Brain pericyte (primary cell): ENCODE measurements around the gene IL10.

ENCODE experiments used
- DNase-seq: peaks from one replicate; pipeline ENCODE4 v3.0.0-alpha.2; 2012; ENCODE audit warnings: low read depth, low spot score

IL10 gene

DNA sequence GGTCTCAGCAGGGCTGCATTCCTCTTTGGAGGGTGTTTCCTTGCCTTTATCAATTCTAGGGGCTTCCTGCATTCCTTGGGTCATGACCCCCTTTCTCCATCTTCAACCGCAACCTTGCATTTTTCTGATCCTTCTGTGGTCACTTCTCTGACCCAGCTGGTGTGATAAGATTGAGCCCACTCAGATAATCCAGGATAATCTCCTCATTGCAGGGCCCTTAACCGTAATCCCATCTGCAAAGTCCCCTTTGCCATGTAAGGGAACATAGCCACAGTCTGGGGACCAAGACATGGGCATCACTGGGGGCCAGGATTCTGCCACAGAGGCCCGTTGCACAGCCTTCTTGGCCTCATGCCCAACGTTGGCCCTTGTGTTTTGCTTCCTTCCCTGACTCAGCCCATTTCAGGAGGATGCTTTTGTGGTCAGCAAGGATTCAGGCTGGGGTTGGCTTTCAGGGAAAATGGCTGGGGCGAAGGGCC is 36.7 kb downstream of the IL10 start:
- DNase-seq = no peak

DNA sequence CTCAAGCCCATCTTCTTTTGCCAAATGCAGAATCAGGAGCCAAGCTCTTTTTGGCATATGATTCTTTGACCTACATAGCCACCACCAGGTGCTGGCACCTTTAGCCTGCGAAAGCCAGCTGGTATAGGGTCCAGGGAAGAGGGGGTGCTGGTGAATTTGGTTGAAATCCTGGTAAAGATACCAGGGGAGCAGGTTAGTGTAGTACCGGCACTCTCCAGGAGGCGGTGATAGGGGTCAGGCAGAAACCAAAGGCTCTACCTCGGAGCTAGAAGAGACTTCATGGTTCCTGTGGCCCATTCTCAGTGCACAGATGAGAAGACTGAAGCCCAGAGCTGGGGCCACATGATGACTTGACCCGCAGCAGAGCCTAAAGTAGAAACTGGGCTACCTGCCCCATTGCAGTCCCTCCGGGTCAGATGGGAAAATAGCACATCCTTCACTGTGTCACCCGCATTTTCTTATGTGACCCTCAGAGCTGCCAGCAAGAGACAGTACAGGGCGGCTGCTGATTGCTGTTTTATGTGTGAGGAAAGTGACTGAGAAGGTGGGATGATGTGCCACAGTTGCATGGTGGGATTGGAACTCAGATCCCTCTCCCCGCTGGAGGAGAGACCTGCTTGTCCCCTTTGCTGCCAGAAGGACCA is 37.7 kb downstream of the IL10 start:
- no peak for DNase-seq

DNA sequence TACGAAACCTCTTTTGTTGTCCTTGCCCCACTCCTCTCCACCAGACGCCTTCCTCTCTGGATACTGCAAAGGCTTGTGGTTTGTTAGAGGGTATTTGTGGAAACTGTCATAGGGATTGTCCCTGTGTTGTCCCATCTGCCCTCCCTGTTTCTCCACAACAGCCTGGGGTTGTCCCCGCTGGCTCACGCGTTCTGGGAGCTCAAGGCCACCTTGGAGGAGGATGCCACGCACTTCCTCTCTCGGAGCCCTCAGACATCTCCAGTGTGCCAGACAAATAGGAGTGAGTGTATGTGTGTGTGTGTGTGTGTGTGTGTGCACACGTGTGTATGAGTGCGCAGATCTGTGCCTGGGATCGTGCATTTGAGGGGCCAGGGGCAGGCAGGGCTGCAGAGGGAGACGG is 39.3 kb downstream of the IL10 start:
- DNase-seq = no peak

DNA sequence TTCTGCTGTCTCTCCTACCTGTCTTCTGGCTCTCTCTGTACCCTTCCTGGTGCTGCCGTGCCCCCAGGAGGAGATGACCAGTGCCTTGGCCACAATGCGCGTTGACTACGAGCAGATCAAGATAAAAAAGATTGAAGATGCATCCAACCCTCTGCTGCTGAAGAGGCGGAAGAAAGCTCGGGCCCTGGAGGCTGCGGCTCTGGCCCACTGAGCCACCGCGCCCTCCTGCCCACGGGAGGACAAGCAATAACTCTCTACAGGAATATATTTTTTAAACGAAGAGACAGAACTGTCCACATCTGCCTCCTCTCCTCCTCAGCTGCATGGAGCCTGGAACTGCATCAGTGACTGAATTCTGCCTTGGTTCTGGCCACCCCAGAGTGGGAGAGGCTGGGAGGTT is 39.8 kb downstream of the IL10 start:
- DNase-seq = no peak

DNA sequence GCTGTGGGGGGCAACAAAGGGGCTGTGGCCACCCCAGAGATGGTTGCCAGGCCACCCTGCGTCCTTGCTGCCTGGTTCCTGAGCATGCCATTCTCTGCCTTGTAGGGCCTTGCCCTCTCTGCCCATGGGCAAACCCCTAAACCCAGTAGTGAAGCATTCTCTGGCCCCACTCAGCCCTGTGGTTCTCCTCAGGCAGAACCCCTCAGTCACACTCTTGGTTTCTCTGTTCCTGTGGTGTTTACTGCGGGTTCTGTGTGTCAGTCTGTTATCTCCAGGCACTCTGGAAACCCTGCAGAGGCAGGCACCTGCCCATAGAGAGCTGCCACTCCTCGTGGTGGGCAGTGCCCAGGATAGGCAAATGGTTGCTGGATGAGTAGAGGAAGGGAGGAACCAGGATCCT is 42.8 kb downstream of the IL10 start:
- DNase-seq = no peak

DNA sequence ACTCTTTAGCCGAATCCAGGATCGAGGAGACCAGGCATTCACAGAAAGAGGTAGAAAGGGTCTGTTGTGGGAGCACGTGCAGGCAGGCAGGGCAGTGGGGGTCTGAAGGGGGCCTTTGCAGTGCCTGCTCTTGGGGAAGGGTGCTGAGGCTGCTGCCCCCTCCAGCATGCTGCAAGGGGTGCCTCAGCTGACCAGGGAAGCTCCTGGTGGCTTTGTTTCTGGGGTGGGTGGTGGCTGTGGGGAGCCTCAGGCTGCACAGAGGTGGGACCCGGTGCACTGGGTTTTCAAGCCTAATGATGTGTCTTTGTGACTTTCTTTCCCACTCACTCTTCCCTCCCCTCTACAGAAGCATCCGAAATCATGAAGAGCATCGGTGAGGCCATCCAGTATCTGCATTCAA is 43.2 kb downstream of the IL10 start:
- no peak for DNase-seq

DNA sequence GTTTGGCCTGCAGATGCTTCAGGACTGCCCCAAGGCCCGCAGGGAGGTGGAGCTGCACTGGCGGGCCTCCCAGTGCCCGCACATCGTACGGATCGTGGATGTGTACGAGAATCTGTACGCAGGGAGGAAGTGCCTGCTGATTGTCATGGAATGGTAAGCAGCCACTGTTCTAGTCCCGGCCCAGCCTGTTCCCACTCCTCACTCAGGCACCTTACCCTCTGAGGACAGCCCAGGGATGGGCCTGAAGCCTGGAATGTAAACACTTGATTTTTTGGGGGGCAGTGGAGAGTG is 43.7 kb downstream of the IL10 start:
- DNase-seq = no peak

DNA sequence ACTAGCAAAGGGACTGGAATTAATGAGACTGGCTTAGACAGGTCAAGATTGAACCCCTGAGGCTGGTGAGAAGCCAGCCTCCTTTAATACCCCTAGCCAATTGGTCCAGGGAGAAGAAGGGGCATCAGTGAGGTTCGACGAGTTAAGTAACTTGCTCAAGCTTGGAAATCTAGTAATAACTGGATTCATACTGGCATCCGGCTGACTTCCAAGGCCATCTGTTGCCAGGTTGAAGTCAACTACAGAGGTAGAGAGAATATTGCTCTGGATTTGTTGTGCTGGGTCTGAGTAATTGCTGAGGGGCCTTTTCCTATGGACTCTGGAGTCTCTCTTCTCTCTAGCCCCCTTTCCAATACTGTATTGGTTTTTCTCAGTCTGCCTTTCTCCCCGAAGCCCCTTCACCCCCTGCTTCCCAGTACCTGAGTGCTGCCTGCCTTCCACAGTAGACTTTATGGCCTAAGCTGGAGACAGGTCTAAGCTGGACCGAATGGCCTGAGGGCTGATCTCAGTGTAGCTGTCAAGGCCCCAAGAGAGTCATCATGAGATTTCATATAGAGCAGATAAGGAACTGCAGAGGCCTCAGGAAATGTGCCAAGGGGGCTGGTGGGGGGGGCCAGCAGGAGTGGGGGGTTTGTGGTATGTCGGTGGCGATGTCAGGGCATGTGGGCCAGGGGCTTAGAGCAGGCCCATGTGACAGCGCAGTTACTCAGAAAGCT is 44.2 kb downstream of the IL10 start:
- no peak for DNase-seq

DNA sequence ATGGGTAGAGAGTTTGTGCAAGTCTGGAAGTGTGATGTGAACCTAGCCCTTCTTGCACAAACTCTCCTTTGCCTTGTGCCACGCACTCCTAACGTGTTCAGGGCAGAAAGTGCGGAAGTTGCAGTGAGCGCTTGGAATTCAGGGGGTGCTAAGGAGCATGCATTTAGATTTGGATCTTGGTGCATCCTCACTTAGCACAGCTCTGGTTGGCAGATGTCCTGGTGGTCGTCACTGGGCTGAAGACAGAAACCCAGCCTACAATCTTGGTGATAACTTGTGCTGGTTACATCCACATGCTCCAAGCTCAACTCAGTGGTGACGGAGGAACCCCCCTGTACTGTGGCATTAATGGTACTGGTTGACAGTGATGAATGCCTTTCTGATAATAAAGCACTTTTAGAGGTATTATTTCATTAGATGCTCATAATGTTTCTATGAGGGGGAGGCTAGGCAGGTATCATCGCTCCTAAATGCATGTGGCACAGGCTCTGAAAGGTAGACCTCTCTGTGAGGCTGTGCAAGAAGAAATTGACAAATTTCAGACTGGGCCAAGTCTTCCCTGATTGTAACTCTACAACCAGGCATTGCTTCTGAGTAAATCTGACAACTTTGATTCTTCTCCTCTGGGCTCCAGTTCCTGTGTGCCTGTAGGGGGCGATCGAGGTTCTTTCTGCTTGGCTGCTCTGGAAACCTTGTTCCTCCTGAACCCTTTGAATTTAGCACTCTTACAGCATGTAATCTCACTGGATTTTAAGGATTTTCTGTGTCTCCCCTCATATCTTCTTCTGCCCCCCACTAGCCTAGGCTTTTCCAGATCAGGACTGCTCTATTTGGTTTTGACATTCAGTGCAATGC is 47.0 kb downstream of the IL10 start:
- no peak for DNase-seq

DNA sequence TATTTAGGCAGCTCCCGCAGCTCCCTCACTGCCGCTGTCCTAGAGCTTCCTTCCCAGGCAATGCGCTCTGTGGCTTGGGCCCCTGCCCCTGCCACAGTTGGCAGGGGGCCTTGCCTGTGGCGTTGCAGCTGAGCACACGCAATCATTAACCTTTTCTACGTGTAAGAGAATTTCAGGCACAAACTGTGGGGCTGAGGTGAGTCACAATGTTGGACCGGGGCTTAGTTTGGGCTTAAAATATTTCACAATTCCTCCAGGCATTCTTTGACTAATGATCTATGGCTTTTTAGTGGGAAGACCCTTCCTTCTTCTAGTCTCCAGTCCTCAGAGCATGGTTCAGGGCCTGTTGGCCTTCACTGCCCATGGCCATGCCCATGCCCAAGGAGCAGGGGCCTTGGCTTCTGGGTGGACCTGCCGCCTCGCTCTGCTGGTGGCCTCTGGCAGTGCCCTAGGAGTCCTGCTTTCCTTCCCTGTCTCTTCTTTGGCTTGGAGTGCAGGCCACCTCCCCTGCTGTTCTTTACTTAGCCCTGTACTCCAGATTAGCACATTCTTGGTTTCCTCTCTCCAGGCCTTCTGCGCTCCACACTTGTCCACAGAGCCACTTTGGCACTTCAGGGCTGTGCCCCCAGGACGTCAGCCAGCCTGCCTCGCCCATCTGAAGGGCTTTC is 48.4 kb downstream of the IL10 start:
- DNase-seq = no peak

DNA sequence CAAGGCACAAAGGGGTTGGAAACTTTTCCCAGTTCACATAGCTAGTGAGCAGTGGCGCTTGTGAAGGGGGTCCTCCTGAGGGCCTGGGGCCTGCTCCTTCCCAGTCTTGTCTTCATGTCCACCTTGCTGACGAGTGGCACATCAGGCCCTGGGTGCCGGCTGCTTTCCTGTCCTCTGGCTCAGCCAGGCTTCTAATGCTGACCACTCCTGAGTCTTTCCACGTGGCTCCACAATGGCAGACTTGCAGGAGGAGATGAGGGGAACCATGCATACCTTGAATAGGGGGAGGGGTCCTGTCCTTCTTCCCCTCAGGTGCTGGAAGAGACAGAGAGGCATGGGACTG is 48.9 kb downstream of the IL10 start:
- DNase-seq = no peak

DNA sequence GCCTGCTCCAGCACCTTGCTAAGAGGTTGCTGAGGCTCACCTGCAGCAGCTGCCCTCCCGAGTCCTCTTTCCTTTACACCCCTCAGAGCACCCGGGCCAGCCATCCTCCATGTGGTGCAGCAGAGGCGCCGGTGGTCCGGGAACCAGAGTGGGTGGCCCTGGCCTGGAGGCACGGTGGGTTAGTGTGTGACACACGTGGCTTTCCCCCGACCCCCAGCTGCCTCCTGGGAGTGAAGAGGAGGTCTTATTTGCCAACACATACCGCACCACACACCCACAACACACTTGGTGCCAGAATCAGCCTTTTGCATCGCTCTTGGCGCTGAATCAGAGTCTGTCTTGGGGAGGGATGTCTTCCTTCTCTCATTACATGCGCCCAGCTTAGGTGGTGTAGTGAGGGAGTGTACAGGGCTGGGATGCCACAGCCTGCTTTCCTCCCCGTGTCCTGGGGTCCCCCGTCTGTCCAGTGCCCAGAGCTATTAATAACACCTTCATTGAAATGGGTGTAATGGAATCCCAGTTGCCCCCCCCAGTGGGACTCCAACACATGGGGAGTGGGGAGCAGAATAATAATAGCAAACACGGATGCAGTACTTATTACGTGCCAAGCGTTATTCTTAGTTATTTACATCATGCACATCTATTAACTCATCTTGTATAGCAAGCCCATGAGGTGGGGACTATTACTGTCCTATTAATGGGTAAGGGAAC is 49.4 kb downstream of the IL10 start:
- DNase-seq = no peak

DNA sequence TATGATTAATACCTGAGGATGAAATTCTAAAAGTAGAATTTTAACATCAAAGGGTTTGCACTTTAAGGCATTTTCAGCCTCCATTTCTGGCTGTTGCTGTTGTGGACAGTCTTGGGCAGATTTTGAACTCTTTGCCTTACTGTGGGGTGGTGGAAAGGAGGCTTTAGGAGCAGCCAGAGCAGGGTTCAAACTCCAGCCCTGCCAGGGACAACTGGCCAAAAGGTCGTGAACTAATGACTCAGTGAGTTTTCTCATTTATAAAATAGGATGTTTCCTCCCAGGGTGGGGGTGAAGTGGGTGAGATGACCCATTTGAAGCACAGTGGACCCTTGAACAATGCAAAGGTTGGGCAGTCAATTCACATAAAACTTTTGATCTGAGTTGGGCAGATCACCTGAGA is 50.8 kb downstream of the IL10 start:
- no peak for DNase-seq

DNA sequence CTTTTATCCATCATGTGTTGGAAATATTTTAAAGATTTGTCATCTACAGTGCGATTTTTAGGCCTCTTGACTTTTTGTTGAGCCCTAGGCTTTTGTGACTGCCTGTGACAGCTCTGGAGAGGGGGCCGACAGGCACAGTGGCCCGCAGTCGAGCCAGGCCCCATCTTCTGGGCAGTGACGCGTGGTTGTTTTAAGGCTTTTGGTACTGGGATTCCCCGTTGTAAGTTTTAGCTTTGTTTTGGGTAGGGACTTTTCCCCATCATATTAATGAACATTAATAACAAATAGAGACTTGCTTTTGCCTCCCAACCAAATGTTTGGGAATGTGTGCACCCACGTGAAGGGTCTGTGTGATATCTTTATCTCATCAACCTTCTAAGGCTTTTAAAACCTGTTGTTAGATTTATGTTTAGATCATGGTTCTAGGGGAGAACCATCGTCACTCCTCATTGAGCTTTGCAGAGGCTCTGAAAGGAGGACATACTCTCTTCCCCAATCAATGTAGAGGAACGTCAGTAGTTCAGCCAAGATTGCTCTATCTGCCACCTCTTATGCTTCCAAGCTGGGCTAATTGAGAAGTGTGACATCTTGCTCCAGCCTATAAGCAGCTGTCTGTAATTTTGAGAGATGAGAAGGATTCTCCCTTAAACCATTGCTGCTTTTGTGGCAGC is 53.0 kb downstream of the IL10 start:
- DNase-seq = no peak

DNA sequence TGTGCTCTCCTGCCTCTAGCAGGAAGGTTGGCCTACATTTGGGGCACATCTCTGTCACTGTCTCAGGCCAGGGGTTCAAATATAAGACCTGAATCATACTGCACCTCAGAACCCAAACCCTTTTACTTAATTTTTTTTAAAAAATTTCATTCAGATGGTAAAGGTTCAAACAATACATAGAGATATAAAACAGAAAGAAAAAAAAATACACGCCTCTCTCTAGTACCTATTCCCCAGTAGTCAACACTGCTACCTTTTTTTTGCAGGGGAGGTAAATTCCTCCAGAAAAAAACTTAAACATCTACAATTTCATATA is 54.7 kb downstream of the IL10 start:
- DNase-seq = no peak
